WERI-Rb-1 (cell line): ENCODE data around the gene PSME3.

Experiments
- DNase-seq: peaks from one replicate; pipeline ENCODE4 v3.0.0-alpha.2; 2020
- H3K27ac ChIP-seq: fragments of 250-450 bp; sonication (Bioruptor Pico); 2 replicates; pipeline ENCODE4 v1.5.1; 2020; ENCODE audit warnings: mild to moderate bottlenecking, moderate library complexity
- H3K27me3 ChIP-seq: fragments of 250-450 bp; sonication (Bioruptor Pico); 2 replicates; pipeline ENCODE4 v1.5.1; 2021; ENCODE audit warnings: mild to moderate bottlenecking, low read depth, moderate library complexity; ENCODE audit not compliant: insufficient read depth, severe bottlenecking
- H3K36me3 ChIP-seq: fragments of 250-450 bp; sonication (Bioruptor Pico); 2 replicates; pipeline ENCODE4 v1.5.1; 2020; ENCODE audit warnings: mild to moderate bottlenecking, moderate library complexity
- H3K4me3 ChIP-seq: 2 replicates; pipeline ENCODE4 v1.5.1; 2011; ENCODE audit warnings: low read depth, mild to moderate bottlenecking, control low read depth, low read length
- H3K9me3 ChIP-seq: fragments of 250-450 bp; sonication (Bioruptor Pico); 2 replicates; pipeline ENCODE4 v1.5.1; 2021; ENCODE audit warnings: mild to moderate bottlenecking, moderate library complexity; ENCODE audit not compliant: severe bottlenecking
- CTCF ChIP-seq: IDR thresholded peaks from 2 replicates; pipeline ENCODE4 v1.5.1; 2011; ENCODE audit warnings: low read depth, mild to moderate bottlenecking, control low read depth, inconsistent platforms, low read length

Gene PSME3

GRCh38 chr17:42845556-42845917 lies 12.3 kb downstream of the PSME3 start:
- no peak for DNase-seq
- H3K27me3 ChIP-seq: no peaks in the 10 kb centered on the region
- no peaks in the 10 kb centered on the region for H3K9me3 ChIP-seq
- no peak overlapping the region for H3K4me3 ChIP-seq
- H3K27ac ChIP-seq: no peak overlapping the region
- H3K36me3 ChIP-seq: peaks cover 49% of the 10 kb centered on the region
- no peak for TF ChIP-seq CTCF

GRCh38 chr17:42845918-42846593 lies 12.9 kb downstream of the PSME3 start:
- peaks cover 47% of the 10 kb centered on the region for H3K36me3 ChIP-seq
- no peaks in the 10 kb centered on the region for H3K27me3 ChIP-seq
- H3K4me3 ChIP-seq: no peak overlapping the region
- TF ChIP-seq CTCF: no peak
- no peak for DNase-seq
- no peaks in the 10 kb centered on the region for H3K9me3 ChIP-seq
- H3K27ac ChIP-seq: no peak overlapping the region

- Histone ChIP-seq H3K27me3 (no peaks in the 10 kb centered on the region), H3K9me3 (no peaks in the 10 kb centered on the region), H3K36me3 (peaks cover 40% of the 10 kb centered on the region), H3K27ac (no peak overlapping the region), H3K4me3 (no peak overlapping the region)
- no peak for TF ChIP-seq CTCF
- DNase-seq: no peak
These were observed 13.5 kb downstream of the PSME3 start for GRCh38 chr17:42846594-42847280.

- Histone ChIP-seq H3K27me3 (no peaks in the 10 kb centered on the region), H3K9me3 (no peaks in the 10 kb centered on the region), H3K27ac (no peak overlapping the region), H3K36me3 (peaks cover 26% of the 10 kb centered on the region), H3K4me3 (no peak overlapping the region)
- no peak for TF ChIP-seq CTCF
- no peak for DNase-seq
These were observed 14.9 kb downstream of the PSME3 start for GRCh38 chr17:42848093-42848492.

- Histone ChIP-seq H3K27ac (no peak overlapping the region), H3K27me3 (no peaks in the 10 kb centered on the region), H3K36me3 (peaks cover 19% of the 10 kb centered on the region), H3K9me3 (no peaks in the 10 kb centered on the region), H3K4me3 (no peak overlapping the region)
- no peak for DNase-seq
- TF ChIP-seq CTCF: no peak
These were observed 15.8 kb downstream of the PSME3 start for GRCh38 chr17:42849031-42849430.
